Loucy (cell line): ENCODE results near the gene TENM3.

ENCODE experiments used
- H2AFZ ChIP-seq: fragments of 200-600 bp; sonication (generic); 2 replicates; pipeline ENCODE4 v1.6.0; 2016; ENCODE audit warnings: antibody characterized with exemption, mild to moderate bottlenecking, low read length, moderate library complexity
- H3F3A ChIP-seq: fragments of 200-600 bp; 2 replicates; pipeline ENCODE4 v1.6.0; 2016; ENCODE audit warnings: antibody characterized with exemption, low read depth, mild to moderate bottlenecking
- H3K27me3 ChIP-seq: fragments of 200-600 bp; sonication (generic); 2 replicates; pipeline ENCODE4 v1.6.1; 2014; ENCODE audit warnings: low read length, mild to moderate bottlenecking; ENCODE audit not compliant: insufficient read depth, poor library complexity, severe bottlenecking
- H3K36me3 ChIP-seq: fragments of 200-600 bp; sonication (generic); 2 replicates; pipeline ENCODE4 v1.6.1; 2016; ENCODE audit warnings: low read length; ENCODE audit not compliant: insufficient read depth
- H3K4me1 ChIP-seq: fragments of 200-600 bp; sonication (generic); 2 replicates; pipeline ENCODE4 v1.5.1; 2014; ENCODE audit warnings: low read length, mild to moderate bottlenecking; ENCODE audit not compliant: insufficient read depth, poor library complexity, severe bottlenecking
- H3K4me2 ChIP-seq: fragments of 200-600 bp; sonication (generic); 2 replicates; pipeline ENCODE4 v1.6.0; 2014; ENCODE audit warnings: antibody characterized with exemption, low read length, low read depth, mild to moderate bottlenecking; ENCODE audit not compliant: poor library complexity, severe bottlenecking
- H3K4me3 ChIP-seq: fragments of 200-600 bp; sonication (generic); 2 replicates; pipeline ENCODE4 v1.5.1; 2014; ENCODE audit warnings: low read length, mild to moderate bottlenecking, mixed read lengths; ENCODE audit not compliant: poor library complexity, severe bottlenecking
- H3K79me2 ChIP-seq: fragments of 200-600 bp; sonication (generic); 2 replicates; pipeline ENCODE4 v1.6.1; 2014; ENCODE audit warnings: low read length; ENCODE audit not compliant: insufficient read depth
- H3K9ac ChIP-seq: fragments of 200-600 bp; sonication (generic); 2 replicates; pipeline ENCODE4 v1.6.0; 2014; ENCODE audit warnings: mild to moderate bottlenecking, low read depth, low read length, moderate library complexity; ENCODE audit not compliant: poor library complexity, severe bottlenecking
- H3K9me2 ChIP-seq: fragments of 200-600 bp; sonication (generic); replicated peaks from 2 replicates; pipeline ENCODE4 v1.6.1; 2016; ENCODE audit warnings: low read depth, low read length, mixed read lengths
- H3K9me3 ChIP-seq: fragments of 200-600 bp; sonication (generic); 2 replicates; pipeline ENCODE4 v1.6.1; 2014; ENCODE audit warnings: mild to moderate bottlenecking, antibody characterized with exemption, low read length, low read depth; ENCODE audit not compliant: insufficient read depth
- H4K20me1 ChIP-seq: fragments of 200-600 bp; sonication (generic); 2 replicates; pipeline ENCODE4 v1.6.0; 2014; ENCODE audit warnings: antibody characterized with exemption, low read length, mild to moderate bottlenecking; ENCODE audit not compliant: insufficient read depth, poor library complexity, severe bottlenecking
- EZH2phosphoT487 ChIP-seq: fragments of 200-600 bp; IDR thresholded peaks from 2 replicates; pipeline ENCODE4 v1.6.1; 2018; ENCODE audit warnings: antibody characterized with exemption, mild to moderate bottlenecking, moderate library complexity, borderline replicate concordance
- TF ChIP-seq, protein P1 (sequence below): fragments of 200-600 bp; sonication (generic); conservative IDR thresholded peaks from 2 replicates; pipeline ENCODE4 v1.5.1; 2014; ENCODE audit warnings: mild to moderate bottlenecking, antibody characterized with exemption, low read length

Gene TENM3

DNA sequence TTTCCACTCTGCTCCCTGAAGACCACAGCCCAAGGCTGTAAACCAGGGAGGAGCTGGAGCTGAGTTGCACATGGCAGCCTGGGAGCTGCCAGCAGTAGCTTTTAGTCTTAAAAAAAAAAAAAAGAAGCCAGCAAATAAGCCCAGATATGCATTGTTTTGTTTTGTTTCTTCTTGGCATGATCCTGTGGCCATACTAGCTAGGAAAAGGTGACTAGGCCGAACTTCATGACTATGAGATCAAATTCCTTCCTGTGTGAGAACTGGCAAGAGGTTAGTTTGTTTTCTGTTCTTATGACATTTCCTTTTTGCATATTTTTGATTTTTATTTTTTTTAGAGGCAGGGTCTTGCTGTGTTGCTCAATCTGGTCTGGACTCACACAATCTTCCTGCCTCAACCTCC, 350.7 kb downstream of the TENM3 start:
- no peaks in the 10 kb centered on the region for H3K4me1 ChIP-seq
- no peaks in the 10 kb centered on the region for H3K9me2 ChIP-seq
- TF ChIP-seq, protein P1, sequence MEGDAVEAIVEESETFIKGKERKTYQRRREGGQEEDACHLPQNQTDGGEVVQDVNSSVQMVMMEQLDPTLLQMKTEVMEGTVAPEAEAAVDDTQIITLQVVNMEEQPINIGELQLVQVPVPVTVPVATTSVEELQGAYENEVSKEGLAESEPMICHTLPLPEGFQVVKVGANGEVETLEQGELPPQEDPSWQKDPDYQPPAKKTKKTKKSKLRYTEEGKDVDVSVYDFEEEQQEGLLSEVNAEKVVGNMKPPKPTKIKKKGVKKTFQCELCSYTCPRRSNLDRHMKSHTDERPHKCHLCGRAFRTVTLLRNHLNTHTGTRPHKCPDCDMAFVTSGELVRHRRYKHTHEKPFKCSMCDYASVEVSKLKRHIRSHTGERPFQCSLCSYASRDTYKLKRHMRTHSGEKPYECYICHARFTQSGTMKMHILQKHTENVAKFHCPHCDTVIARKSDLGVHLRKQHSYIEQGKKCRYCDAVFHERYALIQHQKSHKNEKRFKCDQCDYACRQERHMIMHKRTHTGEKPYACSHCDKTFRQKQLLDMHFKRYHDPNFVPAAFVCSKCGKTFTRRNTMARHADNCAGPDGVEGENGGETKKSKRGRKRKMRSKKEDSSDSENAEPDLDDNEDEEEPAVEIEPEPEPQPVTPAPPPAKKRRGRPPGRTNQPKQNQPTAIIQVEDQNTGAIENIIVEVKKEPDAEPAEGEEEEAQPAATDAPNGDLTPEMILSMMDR, result no peak
- no peak for TF ChIP-seq EZH2phosphoT487
- H3K4me3 ChIP-seq, result no peak overlapping the region
- H3K4me2 ChIP-seq, result no peak overlapping the region
- no peak overlapping the region for H2AFZ ChIP-seq
- no peaks in the 10 kb centered on the region for H3K9me3 ChIP-seq
- H3F3A ChIP-seq, result no peaks in the 10 kb centered on the region
- H4K20me1 ChIP-seq, result no peaks in the 10 kb centered on the region
- no peaks in the 10 kb centered on the region for H3K27me3 ChIP-seq
- no peak overlapping the region for H3K9ac ChIP-seq
- no peaks in the 10 kb centered on the region for H3K79me2 ChIP-seq
- H3K36me3 ChIP-seq, result no peaks in the 10 kb centered on the region

DNA sequence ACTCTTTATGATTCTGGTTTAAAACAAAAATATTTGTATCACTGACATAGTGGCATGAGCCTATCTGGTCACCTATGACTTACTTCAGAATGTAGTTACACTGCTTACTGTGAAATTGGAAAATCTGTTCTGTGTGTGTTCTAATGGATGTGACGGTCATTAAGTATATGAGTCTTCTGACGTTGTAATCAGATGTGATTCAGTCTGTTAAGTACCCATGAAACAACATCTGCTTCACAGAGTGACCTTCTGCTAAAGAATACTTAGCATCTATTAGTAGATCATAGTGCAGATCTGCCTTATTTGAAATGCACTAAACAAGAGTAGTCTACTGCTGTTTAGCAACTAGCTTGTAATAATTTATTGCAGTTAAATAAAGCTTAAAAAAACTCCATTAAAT, 356.9 kb downstream of the TENM3 start:
- Histone ChIP-seq H3K4me1 (no peaks in the 10 kb centered on the region), H3K9me2 (no peaks in the 10 kb centered on the region), H3F3A (no peaks in the 10 kb centered on the region), H3K79me2 (no peaks in the 10 kb centered on the region), H3K9ac (no peak overlapping the region), H3K36me3 (no peaks in the 10 kb centered on the region), H3K4me3 (no peak overlapping the region), H3K27me3 (no peaks in the 10 kb centered on the region), H2AFZ (no peak overlapping the region), H4K20me1 (no peaks in the 10 kb centered on the region), H3K9me3 (no peaks in the 10 kb centered on the region), H3K4me2 (no peak overlapping the region)
- TF ChIP-seq, protein P1, result no peak
- no peak for TF ChIP-seq EZH2phosphoT487

DNA sequence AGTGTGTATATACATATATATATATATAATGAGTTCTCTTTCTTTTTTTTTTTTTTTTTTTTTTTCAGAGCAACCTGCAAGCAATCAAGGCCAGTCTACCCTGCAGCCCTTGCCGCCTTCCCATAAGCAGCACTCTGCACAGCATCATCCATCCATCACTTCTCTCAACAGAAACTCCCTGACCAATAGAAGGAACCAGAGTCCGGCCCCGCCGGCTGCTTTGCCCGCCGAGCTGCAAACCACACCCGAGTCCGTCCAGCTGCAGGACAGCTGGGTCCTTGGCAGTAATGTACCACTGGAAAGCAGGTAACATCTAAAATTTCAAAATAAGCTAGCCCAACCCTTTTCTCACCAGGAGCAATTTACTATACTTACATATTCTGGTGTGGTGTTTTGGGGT, 357.7 kb downstream of the TENM3 start:
- Histone ChIP-seq H3K4me3 (no peak overlapping the region), H2AFZ (no peak overlapping the region), H3K9me2 (no peaks in the 10 kb centered on the region), H3K36me3 (no peaks in the 10 kb centered on the region), H3K79me2 (no peaks in the 10 kb centered on the region), H3F3A (no peaks in the 10 kb centered on the region), H4K20me1 (no peaks in the 10 kb centered on the region), H3K9ac (no peak overlapping the region), H3K27me3 (no peaks in the 10 kb centered on the region), H3K4me1 (no peaks in the 10 kb centered on the region), H3K9me3 (no peaks in the 10 kb centered on the region), H3K4me2 (no peak overlapping the region)
- TF ChIP-seq, protein P1, result no peak
- TF ChIP-seq EZH2phosphoT487, result no peak
